Thyroid gland (tissue), 4 donors: ENCODE results near the gene ZMIZ1.

ENCODE experiments used
- CTCF ChIP-seq, 6 experiments: fragments of 200-600 bp in 3 of 6; fragments of 450-650 bp in 3 of 6; sonication (generic) in 3 of 6; IDR thresholded peaks; one replicate each; pipeline ENCODE4 v1.5.1; 2016 to 2019; ENCODE audit warnings: antibody characterized with exemption in 6 of 6, mild to moderate bottlenecking in 2 of 6, inconsistent platforms in 1 of 6, moderate library complexity in 1 of 6
- POLR2A ChIP-seq, 2 donors: fragments of 450-650 bp; IDR thresholded peaks; one replicate each; pipeline ENCODE4 v1.6.1; 2017; ENCODE audit warnings: antibody characterized with exemption in 2 of 2, mild to moderate bottlenecking in 2 of 2, moderate library complexity in 1 of 2

GRCh38 chr10:79108728-79109127 lies 40.0 kb downstream of the ZMIZ1 start:
- TF ChIP-seq POLR2A (IDR thresholded peaks at IDR 0.05): no peak
- TF ChIP-seq CTCF (IDR thresholded peaks at IDR 0.05): no peak
